ENCODE results near the gene ASXL2.
"Not testable (repeated sequence)": the region's sequence is repeated elsewhere in the genome, so short reads cannot be mapped to it uniquely, and the experiment has no call there.

DNA sequence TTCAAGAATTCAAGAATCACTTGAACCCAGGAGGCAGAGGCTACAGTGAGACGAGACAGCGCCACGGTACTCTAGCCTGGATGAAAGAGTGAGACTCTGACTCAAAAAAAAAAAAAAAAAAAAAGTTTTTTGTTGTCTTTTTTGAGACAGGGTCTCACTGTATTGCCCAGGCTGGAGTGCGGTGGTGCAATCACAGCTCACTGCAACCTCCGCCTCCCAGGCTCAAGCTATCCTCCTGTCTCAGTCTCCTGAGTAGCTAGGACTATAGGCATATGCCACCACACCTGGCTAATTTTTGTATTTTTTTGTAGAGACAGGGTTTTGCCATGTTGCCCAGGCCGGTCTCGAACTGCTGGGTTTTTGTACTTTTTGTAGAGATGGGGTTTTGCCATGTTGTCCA lies 28.9 kb downstream of the ASXL2 start:
- not testable (repeated sequence) for TF ChIP-seq CTCF (IDR thresholded peaks at IDR 0.05; ENCODE audit: insufficient read depth, low read length); POLR2AphosphoS5 (IDR thresholded peaks at IDR 0.05; ENCODE audit: low read depth); GABPA (IDR thresholded peaks at IDR 0.05; ENCODE audit: low read depth)
- TF ChIP-seq, protein P1, sequence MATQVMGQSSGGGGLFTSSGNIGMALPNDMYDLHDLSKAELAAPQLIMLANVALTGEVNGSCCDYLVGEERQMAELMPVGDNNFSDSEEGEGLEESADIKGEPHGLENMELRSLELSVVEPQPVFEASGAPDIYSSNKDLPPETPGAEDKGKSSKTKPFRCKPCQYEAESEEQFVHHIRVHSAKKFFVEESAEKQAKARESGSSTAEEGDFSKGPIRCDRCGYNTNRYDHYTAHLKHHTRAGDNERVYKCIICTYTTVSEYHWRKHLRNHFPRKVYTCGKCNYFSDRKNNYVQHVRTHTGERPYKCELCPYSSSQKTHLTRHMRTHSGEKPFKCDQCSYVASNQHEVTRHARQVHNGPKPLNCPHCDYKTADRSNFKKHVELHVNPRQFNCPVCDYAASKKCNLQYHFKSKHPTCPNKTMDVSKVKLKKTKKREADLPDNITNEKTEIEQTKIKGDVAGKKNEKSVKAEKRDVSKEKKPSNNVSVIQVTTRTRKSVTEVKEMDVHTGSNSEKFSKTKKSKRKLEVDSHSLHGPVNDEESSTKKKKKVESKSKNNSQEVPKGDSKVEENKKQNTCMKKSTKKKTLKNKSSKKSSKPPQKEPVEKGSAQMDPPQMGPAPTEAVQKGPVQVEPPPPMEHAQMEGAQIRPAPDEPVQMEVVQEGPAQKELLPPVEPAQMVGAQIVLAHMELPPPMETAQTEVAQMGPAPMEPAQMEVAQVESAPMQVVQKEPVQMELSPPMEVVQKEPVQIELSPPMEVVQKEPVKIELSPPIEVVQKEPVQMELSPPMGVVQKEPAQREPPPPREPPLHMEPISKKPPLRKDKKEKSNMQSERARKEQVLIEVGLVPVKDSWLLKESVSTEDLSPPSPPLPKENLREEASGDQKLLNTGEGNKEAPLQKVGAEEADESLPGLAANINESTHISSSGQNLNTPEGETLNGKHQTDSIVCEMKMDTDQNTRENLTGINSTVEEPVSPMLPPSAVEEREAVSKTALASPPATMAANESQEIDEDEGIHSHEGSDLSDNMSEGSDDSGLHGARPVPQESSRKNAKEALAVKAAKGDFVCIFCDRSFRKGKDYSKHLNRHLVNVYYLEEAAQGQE (IDR thresholded peaks at IDR 0.05; ENCODE audit: insufficient replicate concordance, low read depth): not testable (repeated sequence)
